ENCODE measurements around the gene NELFB. TPM values are rescaled to one million over a fixed set of nuclear protein-coding genes. Genes with fewer than 3 reads are reported as not detected.
A peak's percentile ranks its signal among the peaks of the same experiment; 100 is the strongest.
"Not testable (repeated sequence)": the region's sequence is repeated elsewhere in the genome, so short reads cannot be mapped to it uniquely, and the experiment has no call there.

The NELFB gene
- total RNA-seq, 2 donors from 2014 or later = 61.6 to 70.3 TPM

- DNase-seq (peak; percentile 98 to 99), ATAC-seq (peak; percentile 66)
- intact Hi-C loops (cut with DNase I, micrococcal nuclease) = no loop called here
Measured at GRCh38 chr9:137240841-137241489, 14.2 kb upstream of the NELFB start, which contains the start of gene TUBB4B. TSS of gene TUBB4B (plus strand) at chr9:137241287. CDS start at chr9:137241361, 74 bp downstream.

DNA sequence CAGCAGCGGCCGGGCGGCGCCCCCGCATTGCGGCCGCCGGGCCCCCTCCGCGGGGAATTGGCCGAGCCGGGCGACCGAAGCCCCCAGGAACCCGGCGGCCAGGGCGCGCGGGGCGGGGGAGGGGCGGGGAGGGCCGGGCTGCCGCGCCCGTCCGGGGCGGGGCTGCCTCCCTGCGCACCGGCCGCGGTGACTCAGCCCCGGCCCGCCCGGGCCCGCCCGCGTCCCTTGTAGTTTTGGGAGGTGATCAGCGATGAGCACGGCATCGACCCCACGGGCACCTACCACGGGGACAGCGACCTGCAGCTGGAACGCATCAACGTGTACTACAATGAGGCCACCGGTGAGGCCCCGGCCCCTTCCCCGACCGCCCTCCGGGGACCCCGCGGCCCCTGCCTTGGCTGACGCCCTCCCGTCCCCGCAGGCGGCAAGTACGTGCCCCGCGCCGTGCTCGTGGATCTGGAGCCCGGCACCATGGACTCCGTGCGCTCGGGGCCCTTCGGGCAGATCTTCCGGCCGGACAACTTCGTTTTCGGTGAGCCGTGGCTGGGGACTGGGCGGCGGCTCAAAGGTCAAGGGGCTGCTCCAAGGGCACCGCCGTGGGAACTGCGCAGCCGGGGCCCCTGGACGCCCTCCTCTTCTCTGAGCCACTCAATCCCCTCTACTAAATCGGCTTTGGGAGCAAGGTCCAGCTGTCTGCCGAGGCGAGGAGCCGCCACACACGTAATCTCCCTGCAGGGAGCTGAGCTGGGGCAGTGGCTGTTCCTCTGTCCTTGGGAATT, 13.4 kb upstream of the NELFB start:
- DNase-seq (peak in 1 of 2 donors; percentile 77), ATAC-seq (peak; percentile 33)
- intact Hi-C loops (cut with DNase I, micrococcal nuclease) = no loop called here

DNA sequence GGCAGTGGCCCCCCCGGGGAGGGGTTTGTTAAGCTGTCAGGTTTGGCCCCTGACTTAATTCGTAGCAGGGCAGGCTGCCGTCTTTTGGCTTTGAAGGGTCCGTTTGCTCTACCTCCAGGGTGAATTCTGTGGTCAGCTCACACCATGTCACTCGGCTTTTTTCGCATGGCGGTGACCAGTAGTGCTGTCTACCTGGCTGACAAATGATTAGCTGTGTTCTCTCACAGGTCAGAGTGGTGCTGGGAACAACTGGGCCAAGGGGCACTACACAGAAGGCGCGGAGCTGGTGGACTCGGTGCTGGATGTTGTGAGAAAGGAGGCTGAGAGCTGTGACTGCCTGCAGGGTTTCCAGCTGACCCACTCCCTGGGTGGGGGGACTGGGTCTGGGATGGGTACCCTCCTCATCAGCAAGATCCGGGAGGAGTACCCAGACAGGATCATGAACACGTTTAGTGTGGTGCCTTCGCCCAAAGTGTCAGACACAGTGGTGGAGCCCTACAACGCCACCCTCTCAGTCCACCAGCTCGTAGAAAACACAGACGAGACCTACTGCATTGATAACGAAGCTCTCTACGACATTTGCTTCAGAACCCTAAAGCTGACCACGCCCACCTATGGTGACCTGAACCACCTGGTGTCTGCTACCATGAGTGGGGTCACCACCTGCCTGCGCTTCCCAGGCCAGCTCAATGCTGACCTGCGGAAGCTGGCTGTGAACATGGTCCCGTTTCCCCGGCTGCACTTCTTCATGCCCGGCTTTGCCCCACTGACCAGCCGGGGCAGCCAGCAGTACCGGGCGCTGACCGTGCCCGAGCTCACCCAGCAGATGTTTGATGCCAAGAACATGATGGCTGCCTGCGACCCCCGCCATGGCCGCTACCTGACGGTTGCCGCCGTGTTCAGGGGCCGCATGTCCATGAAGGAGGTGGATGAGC, 12.6 kb upstream of the NELFB start:
- no peak for ATAC-seq
- DNase-seq = no peak
- intact Hi-C loops (cut with DNase I, micrococcal nuclease) = no loop called here

- ATAC-seq; DNase-seq; intact Hi-C loops (cut with DNase I, micrococcal nuclease): not testable (repeated sequence)
Measured at GRCh38 chr9:137243266-137243625, 11.9 kb upstream of the NELFB start.

- no peak for ATAC-seq
- no peak for DNase-seq
- intact Hi-C loops (cut with DNase I, micrococcal nuclease) = no loop called here
Measured at GRCh38 chr9:137243626-137244485, 11.3 kb upstream of the NELFB start.

GRCh38 chr9:137244486-137245449, 10.4 kb upstream of the NELFB start:
- ATAC-seq (no peak), DNase-seq (no peak)
- intact Hi-C loops (cut with DNase I, micrococcal nuclease) = no loop called here

DNA sequence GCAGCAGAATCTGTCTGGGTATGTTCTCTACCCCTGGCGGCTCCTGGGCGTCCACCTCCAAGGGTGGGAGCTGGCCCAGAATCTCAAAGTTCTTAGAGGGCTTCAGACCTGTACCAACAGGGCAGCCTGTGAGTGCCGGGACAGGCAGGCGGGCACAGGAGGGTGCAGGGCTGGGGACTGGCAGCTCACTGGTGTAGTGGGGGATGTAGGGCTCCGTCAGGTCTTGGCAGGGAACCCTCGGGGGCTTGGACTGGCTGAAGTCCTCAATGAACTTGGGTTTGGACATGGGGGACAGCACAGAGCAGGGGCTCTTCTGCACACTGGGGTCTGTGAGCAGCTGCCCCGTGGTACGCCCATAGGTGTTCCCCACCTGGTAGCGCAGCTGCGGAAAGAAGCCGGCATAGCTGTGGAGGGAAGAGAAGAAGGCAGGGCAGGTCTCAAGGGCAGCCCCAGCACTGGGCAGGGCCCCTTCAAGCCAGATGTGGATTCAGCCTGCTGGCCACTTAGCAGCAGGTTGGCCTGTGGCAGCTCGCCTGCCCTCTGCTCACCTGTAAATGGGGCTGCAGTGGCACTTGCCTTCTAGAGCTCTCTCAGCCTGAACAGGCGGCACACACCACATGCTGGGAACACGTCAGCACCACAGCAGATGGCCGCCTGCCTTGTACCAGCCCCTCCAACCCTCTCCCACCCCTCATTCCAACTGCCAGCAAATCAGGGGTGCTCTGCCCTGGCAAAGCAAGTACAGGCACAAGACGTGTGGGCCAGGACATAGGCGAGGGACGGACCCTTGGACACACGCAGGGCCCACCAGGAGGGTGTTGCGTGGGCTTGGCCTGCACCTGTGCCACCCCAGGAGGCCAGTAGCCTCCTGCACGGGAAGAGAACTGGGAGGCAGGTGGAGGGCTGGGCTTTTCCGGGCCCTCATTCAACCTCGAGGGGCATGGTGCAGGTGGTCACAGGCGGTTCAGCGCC, 9.4 kb upstream of the NELFB start:
- ATAC-seq = no peak
- intact Hi-C loops (cut with DNase I, micrococcal nuclease) = no loop called here

GRCh38 chr9:137247135-137247915, 7.8 kb upstream of the NELFB start:
- ATAC-seq (no peak), DNase-seq (no peak)
- intact Hi-C loops (cut with DNase I, micrococcal nuclease) = no loop called here

More for the DNA sequence above, 9.4 kb upstream of the NELFB start:
- DNase-seq = no peak

- intact Hi-C loops (cut with DNase I, micrococcal nuclease) = no loop called here
- no peak for ATAC-seq
- no peak for DNase-seq
Measured at GRCh38 chr9:137247916-137248175, 7.3 kb upstream of the NELFB start.

DNA sequence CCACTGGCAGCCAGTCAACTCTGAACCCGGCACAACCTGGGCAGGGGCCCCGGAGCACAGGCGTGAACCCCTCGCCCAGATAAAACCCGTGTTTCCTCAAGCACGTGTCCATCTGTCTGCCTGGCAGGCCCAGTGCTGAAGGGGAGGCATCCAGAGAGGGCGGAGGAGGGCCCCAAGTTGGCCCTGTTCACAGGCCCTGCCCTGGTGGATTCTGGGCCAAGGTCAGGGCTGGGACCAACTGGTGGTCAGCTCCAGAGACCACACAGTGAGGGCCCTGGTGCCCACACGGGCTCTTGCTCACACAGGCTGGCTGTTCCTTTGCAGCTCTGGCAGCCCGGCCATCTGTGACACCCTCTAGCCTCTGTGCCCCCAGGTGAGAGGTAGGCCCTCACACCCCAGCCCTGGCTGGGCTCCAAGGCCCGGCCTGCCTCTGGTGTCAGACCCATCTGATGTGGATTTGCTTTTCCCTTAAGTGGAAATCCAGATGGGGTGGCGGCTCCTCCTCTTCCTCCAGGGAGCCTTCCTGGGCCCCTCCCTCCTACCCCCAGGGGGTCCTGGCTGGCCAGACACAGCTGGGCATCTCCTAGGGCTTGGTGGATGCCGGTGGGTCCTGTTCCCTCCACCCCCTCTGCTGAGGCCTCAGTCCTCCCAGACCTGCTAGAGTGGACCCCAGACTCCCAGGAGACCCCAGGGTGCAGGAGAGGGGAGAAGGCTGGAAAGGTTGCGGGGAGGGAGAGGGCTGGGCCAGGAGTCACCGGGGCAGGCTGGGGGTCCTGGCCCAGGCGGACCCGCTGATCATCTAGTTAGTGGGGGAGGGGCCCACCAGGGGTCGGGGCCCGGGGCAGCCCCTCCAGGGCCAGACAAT, 4.6 kb upstream of the NELFB start:
- ATAC-seq (no peak), DNase-seq (no peak)
- intact Hi-C loops (cut with DNase I, micrococcal nuclease) = no loop called here

- intact Hi-C loops (cut with DNase I, micrococcal nuclease) = no loop called here
- DNase-seq (no peak), ATAC-seq (no peak)
Measured at GRCh38 chr9:137251194-137251461, 4.0 kb upstream of the NELFB start, which contains the start of gene STPG3. TSS of gene STPG3 (plus strand) at chr9:137251286. CDS start at chr9:137251287, 1 bp downstream.

DNA sequence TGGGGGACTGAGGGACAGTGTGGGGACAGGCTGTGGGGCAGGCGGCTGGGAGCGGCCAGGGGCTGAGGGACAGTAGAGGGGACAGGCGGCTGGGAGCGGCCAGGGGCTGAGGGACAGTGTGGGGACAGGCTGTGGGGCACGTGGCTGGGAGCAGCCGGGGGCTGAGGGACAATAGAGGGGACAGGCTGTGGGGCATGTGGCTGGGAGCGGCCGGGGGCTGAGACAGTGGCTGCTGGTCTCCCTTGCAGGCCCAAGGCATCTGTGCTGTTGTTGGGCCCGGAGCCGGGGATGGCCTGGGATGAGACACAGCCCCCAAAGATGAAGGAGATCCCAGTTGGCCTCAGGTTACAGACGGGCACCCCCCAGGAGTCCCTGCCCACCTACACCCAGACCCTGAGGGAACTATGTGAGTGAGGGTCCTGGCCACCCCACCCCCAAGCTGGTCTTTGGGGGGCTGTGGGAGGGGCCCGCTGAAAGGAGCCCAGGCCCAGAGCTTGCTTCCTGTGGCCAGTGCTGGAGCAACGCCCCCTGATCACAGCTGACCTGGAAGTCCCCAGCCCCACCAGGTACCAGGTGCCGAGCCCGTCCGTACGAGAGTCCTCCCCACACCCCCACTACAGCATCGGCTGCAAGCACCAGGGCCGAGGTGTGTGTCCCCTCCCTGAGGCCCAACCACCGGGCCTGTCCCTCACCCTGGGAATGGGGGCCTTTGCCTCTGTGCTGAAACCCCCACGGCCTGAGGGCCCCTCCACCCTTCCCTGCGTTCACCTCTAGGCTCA, 3.4 kb upstream of the NELFB start:
- intact Hi-C loops (cut with DNase I, micrococcal nuclease) = no loop called here
- DNase-seq (no peak), ATAC-seq (no peak)

DNA sequence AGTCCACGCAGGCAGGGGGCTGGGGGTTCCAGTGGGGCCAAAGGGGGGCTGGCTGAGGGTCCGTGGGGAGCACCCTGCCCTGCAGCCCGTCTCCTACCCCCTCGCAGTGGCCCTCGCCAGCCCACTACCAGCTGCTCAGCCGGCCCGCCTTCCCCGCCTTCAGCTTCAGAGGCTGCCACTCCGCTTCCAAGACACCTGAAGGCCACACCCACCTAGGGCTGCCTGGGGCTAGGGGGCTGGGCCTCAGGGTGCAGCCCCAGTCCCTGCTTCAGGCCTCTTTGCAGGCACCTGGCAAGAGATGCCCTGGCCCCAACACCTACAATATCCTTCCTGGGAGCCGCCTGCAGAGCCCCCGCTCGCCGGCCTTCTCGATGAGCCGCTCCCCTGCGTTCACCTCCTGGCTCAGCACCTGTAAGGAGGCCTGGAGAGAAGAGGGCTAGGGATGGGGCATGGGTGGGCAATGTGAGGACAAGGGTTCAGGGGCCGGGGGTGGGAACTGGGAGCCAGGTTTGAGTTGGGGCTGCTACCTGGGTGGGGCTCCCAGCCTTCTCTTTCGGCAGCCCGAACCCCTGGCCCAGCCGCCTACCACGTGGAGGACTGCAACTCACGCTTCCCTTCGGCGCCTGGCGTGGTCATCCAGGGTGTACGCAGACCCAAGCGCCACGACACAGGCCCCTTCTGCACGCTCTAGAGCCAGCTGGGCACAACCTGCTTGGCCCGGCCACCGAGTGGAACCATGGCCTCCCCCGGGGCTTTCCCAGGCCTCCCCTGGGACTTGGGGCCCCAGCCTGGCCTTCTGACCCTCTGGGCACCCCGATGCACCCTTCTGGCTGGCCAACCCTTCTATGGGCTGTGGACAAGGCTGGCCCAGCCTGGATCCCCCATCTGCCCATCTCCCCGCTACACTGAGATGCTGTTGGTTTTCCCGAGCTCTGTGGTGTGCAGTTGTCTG, 2.3 kb upstream of the NELFB start:
- peak in 1 of 2 donors; percentile 52 for DNase-seq

More for the DNA sequence above, 2.3 kb upstream of the NELFB start:
- intact Hi-C loops (cut with DNase I, micrococcal nuclease) = no loop called here
- peak; percentile 36 for ATAC-seq

Measured in left colon (tissue), 2 donors.